WI38 (cell line): ENCODE data around the gene RASGRP1.

ENCODE experiments used
- H3K4me3 ChIP-seq: 2 replicates; pipeline ENCODE4 v1.5.1; 2011; ENCODE audit warnings: low read depth, mild to moderate bottlenecking, control low read depth, low read length
- CTCF ChIP-seq: IDR thresholded peaks from 2 replicates; pipeline ENCODE4 v1.5.1; 2012; ENCODE audit warnings: low read depth, mild to moderate bottlenecking, control low read depth, low read length

RASGRP1 gene

GRCh38 chr15:38490242-38490922, 74.2 kb downstream of the RASGRP1 start:
- H3K4me3 ChIP-seq: peak overlapping the region; percentile 27; the same call in 1 of the 2 replicates
- TF ChIP-seq CTCF: no peak

GRCh38 chr15:38487378-38487777, 77.2 kb downstream of the RASGRP1 start:
- no peak for TF ChIP-seq CTCF

GRCh38 chr15:38486936-38487335, 77.7 kb downstream of the RASGRP1 start:
- no peak for TF ChIP-seq CTCF
- no peak overlapping the region for H3K4me3 ChIP-seq

More at GRCh38 chr15:38487378-38487777, 77.2 kb downstream of the RASGRP1 start:
- no peak overlapping the region for H3K4me3 ChIP-seq

- no peak for TF ChIP-seq CTCF
- H3K4me3 ChIP-seq: no peak overlapping the region
Measured at GRCh38 chr15:38482572-38482971, 82.0 kb downstream of the RASGRP1 start.

GRCh38 chr15:38481761-38482160, 82.9 kb downstream of the RASGRP1 start:
- no peak overlapping the region for H3K4me3 ChIP-seq
- no peak for TF ChIP-seq CTCF

GRCh38 chr15:38481113-38481512, 83.5 kb downstream of the RASGRP1 start:
- no peak for TF ChIP-seq CTCF

GRCh38 chr15:38479756-38480155, 84.9 kb downstream of the RASGRP1 start:
- TF ChIP-seq CTCF: no peak
- H3K4me3 ChIP-seq: no peak overlapping the region

More at GRCh38 chr15:38481113-38481512, 83.5 kb downstream of the RASGRP1 start:
- H3K4me3 ChIP-seq: no peak overlapping the region
